ENCODE measurements around the gene TAF6. TPM values are rescaled to one million over a fixed set of nuclear protein-coding genes. Genes with fewer than 3 reads are reported as not detected.

Gene TAF6
- total and polyA plus RNA-seq, 2 experiments from 2014 or later: 56.3 to 141 TPM

DNA sequence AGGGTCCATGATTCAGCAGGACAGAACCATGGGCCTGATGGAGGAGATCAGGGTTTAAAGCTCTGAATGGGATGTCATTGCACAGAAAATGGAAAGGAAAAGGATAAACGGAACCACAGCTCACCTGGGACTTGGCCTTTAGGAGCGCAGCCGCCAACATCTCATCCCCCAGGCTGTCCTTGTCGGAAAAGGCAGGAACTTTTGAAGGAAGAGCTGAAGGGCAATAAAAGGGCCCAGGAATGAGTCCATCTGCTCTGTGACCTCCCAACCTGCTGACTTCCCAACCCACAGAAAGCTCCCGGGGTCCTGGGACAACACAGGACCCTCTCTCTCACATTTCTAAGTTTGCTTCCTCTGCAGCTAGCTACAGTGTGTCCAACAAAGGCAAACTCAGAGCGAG lies 43.7 kb downstream of the TAF6 start (continued):
- TF ChIP-seq, protein P1, sequence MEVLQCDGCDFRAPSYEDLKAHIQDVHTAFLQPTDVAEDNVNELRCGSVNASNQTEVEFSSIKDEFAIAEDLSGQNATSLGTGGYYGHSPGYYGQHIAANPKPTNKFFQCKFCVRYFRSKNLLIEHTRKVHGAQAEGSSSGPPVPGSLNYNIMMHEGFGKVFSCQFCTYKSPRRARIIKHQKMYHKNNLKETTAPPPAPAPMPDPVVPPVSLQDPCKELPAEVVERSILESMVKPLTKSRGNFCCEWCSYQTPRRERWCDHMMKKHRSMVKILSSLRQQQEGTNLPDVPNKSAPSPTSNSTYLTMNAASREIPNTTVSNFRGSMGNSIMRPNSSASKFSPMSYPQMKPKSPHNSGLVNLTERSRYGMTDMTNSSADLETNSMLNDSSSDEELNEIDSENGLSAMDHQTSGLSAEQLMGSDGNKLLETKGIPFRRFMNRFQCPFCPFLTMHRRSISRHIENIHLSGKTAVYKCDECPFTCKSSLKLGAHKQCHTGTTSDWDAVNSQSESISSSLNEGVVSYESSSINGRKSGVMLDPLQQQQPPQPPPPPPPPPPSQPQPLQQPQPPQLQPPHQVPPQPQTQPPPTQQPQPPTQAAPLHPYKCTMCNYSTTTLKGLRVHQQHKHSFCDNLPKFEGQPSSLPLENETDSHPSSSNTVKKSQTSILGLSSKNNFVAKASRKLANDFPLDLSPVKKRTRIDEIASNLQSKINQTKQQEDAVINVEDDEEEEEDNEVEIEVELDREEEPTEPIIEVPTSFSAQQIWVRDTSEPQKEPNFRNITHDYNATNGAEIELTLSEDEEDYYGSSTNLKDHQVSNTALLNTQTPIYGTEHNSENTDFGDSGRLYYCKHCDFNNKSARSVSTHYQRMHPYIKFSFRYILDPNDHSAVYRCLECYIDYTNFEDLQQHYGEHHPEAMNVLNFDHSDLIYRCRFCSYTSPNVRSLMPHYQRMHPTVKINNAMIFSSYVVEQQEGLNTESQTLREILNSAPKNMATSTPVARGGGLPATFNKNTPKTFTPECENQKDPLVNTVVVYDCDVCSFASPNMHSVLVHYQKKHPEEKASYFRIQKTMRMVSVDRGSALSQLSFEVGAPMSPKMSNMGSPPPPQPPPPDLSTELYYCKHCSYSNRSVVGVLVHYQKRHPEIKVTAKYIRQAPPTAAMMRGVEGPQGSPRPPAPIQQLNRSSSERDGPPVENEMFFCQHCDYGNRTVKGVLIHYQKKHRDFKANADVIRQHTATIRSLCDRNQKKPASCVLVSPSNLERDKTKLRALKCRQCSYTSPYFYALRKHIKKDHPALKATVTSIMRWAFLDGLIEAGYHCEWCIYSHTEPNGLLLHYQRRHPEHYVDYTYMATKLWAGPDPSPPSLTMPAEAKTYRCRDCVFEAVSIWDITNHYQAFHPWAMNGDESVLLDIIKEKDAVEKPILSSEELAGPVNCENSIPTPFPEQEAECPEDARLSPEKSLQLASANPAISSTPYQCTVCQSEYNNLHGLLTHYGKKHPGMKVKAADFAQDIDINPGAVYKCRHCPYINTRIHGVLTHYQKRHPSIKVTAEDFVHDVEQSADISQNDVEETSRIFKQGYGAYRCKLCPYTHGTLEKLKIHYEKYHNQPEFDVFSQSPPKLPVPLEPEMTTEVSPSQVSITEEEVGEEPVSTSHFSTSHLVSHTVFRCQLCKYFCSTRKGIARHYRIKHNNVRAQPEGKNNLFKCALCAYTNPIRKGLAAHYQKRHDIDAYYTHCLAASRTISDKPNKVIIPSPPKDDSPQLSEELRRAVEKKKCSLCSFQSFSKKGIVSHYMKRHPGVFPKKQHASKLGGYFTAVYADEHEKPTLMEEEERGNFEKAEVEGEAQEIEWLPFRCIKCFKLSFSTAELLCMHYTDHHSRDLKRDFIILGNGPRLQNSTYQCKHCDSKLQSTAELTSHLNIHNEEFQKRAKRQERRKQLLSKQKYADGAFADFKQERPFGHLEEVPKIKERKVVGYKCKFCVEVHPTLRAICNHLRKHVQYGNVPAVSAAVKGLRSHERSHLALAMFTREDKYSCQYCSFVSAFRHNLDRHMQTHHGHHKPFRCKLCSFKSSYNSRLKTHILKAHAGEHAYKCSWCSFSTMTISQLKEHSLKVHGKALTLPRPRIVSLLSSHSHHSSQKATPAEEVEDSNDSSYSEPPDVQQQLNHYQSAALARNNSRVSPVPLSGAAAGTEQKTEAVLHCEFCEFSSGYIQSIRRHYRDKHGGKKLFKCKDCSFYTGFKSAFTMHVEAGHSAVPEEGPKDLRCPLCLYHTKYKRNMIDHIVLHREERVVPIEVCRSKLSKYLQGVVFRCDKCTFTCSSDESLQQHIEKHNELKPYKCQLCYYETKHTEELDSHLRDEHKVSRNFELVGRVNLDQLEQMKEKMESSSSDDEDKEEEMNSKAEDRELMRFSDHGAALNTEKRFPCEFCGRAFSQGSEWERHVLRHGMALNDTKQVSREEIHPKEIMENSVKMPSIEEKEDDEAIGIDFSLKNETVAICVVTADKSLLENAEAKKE (CRISPR knock-in tag; IDR thresholded peaks at IDR 0.05): no peak
- no peak for TF ChIP-seq CREB1 (CRISPR knock-in tag; IDR thresholded peaks at IDR 0.05; ENCODE audit: low read depth)
- TF ChIP-seq JUNB (IDR thresholded peaks at IDR 0.05; ENCODE audit: unreplicated experiment): no peak

DNA sequence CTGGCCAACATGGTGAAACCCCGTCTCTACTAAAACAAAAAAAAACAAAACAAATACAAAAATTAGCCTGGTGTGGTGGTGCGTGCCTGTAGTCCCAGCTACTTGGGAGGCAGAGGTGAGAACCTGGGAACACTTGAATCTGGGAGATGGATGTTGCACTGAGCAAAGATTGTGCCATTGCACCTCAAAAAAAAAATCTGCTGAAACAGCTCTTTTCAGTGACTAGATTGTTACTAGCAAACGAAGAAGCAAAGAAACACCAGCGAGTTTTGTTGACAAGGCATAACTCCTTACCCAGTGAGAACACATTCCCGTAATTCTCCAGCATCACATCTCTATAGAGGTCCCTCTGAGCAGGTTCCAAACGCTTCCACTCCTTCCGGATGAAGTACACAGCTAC lies 44.3 kb downstream of the TAF6 start:
- Histone ChIP-seq H2AFZ (no peak overlapping the region), H3K4me1 (ENCODE audit: insufficient read depth) (peaks cover under 1% of the 10 kb centered on the region; the same call in 1 of the 2 replicates), H3K4me3 (no peak overlapping the region), H3K27ac (ENCODE audit: low read depth) (no peak overlapping the region), H3F3A (replicated peaks; ENCODE audit: low read depth) (peaks cover 55% of the 10 kb centered on the region), H3K79me2 (replicated peaks; ENCODE audit: insufficient read depth) (peaks cover 57% of the 10 kb centered on the region), H3K9me2 (ENCODE audit: insufficient read depth) (no peaks in the 10 kb centered on the region), H4K20me1 (replicated peaks; ENCODE audit: insufficient read depth) (peaks cover 16% of the 10 kb centered on the region), H3K36me3 (ENCODE audit: insufficient read depth) (peaks cover 99% of the 10 kb centered on the region), H3K4me2 (no peak overlapping the region), H3K27me3 (ENCODE audit: insufficient read depth) (0 out of 2 replicates have a peak, but pooled peaks cover 5% of the 10 kb centered on the region)
- Mint-ChIP-seq H3K4me3 (no peak overlapping the region), H3K36me3 (ENCODE audit: low read depth) (peaks cover 100% of the 10 kb centered on the region), H3K27me3 (ENCODE audit: insufficient read depth, low read depth, poor library complexity) (peaks cover 23% of the 10 kb centered on the region), H3K27ac (no peak overlapping the region), H3K9me3 (peaks cover 78% of the 10 kb centered on the region), H3K4me1 (peaks cover 3% of the 10 kb centered on the region; the same call in 1 of the 3 replicates)
- DNase-seq (ENCODE audit: low spot score) (no peak), ATAC-seq (no peak)
- TF ChIP-seq NANOG (IDR thresholded peaks at IDR 0.05; ENCODE audit: borderline replicate concordance) (no peak), POLR2AphosphoS5 (IDR thresholded peaks at IDR 0.05; ENCODE audit: low read depth) (no peak), EZH2phosphoT487 (IDR thresholded peaks at IDR 0.05; ENCODE audit: unreplicated experiment) (no peak), STAT1 (IDR thresholded peaks at IDR 0.05; ENCODE audit: unreplicated experiment) (no peak), ZNF331 (CRISPR knock-in tag; IDR thresholded peaks at IDR 0.05; ENCODE audit: low read depth) (no peak), ZNF114 (CRISPR knock-in tag; IDR thresholded peaks at IDR 0.05) (no peak)
- TF ChIP-seq, protein P1 (CRISPR knock-in tag; IDR thresholded peaks at IDR 0.05): no peak
